Hair follicle dermal papilla cell (primary cell): ENCODE measurements around the gene LMCD1. TPM values are rescaled to one million over a fixed set of nuclear protein-coding genes. Genes with fewer than 3 reads are reported as not detected.

ENCODE experiments used
- total RNA-seq: library from RNA; depleted of rRNA; stranded (reverse); fragments of >200 nt; gene quantifications from 2 replicates; pipeline ENCODE4 v1.2.3, GENCODE V29; 2012

Gene LMCD1, protein sequence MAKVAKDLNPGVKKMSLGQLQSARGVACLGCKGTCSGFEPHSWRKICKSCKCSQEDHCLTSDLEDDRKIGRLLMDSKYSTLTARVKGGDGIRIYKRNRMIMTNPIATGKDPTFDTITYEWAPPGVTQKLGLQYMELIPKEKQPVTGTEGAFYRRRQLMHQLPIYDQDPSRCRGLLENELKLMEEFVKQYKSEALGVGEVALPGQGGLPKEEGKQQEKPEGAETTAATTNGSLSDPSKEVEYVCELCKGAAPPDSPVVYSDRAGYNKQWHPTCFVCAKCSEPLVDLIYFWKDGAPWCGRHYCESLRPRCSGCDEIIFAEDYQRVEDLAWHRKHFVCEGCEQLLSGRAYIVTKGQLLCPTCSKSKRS
- total RNA-seq, result 324 and 508 TPM in 2 replicates

DNA sequence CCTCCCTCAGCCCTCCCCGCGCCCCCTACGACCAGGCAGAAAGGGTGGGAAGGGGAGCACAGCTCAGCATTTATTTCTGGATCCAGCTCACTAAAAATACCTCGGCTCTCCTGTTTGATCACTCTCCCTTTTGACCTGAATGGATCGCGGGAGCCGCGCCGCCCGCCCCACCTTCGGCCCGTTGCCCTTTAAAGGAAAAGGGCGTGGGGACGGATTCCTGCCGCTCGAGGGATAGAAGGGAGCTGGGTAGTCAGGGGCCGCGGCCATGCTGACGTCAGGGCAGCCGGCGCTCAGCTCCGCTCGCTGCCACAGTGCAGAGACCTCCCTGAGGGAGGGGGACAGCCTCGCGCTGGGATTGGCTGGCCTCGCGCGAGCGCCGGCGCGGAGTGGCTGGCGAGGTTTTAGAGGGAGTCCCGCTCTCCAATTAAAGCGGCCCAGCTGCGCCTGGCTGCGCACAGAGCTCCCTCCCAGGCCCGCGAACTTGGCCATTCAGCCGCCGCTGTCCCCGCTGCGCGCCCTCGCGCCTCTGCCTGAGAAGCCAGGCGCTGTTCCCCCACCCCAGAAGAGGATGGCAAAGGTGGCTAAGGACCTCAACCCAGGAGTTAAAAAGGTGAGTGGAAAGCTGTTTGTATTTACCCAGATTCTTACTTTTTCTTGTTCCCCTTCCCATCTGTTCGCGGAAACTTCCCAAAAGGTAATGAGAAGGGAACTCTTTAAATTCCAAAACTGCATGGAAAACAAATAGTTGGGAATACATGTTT is at the start of gene LMCD1:
Gene LMCD1, plus strand, starts transcription at position 453 of the 761 bp plus-strand sequence. Its CDS starts 116 bp downstream, at position 569.

Other genes starting within 250 kb of the LMCD1 start
- gene SSUH2, start 143.0 kb downstream of the LMCD1 start, total RNA-seq, result 0.16 TPM in 1 of 2 replicates, not detected in the other
- gene CAV3, start 232.0 kb downstream of the LMCD1 start, total RNA-seq, result 0.12 and 0.16 TPM in 2 replicates